H9 (cell line): Measurements from ENCODE around the gene SPRY4. TPM values are rescaled to one million over a fixed set of nuclear protein-coding genes. Genes with fewer than 3 reads are reported as not detected.

Experiments used
- DNase-seq: peaks from one replicate; pipeline ENCODE4 v3.0.0-alpha.2; 2017
- H2AFZ ChIP-seq: one replicate; pipeline ENCODE4 v1.6.1; 2013; ENCODE audit warnings: mild to moderate bottlenecking, low read length, control low read depth, moderate library complexity
- H2AK5ac ChIP-seq: 2 replicates; pipeline ENCODE4 v1.6.1; 2013; ENCODE audit warnings: low read length, control low read depth, mixed read lengths; ENCODE audit not compliant: insufficient read length
- H2BK120ac ChIP-seq: one replicate; pipeline ENCODE4 v1.6.1; 2013; ENCODE audit warnings: low read depth, mild to moderate bottlenecking, low read length, control low read depth, inconsistent platforms; ENCODE audit not compliant: poor library complexity, severe bottlenecking
- H2BK12ac ChIP-seq: 2 replicates; pipeline ENCODE4 v1.6.1; 2013; ENCODE audit warnings: low read length, control low read depth, mixed read lengths, low read depth; ENCODE audit not compliant: insufficient read length
- H2BK15ac ChIP-seq: 2 replicates; pipeline ENCODE4 v1.6.1; 2013; ENCODE audit warnings: low read depth, low read length, control low read depth
- H2BK20ac ChIP-seq: one replicate; pipeline ENCODE4 v1.6.1; 2013; ENCODE audit warnings: low read depth, mild to moderate bottlenecking, low read length, control low read depth, inconsistent platforms; ENCODE audit not compliant: poor library complexity, severe bottlenecking
- H2BK5ac ChIP-seq: 2 replicates; pipeline ENCODE4 v1.6.1; 2013; ENCODE audit warnings: low read length, control low read depth, mixed read lengths; ENCODE audit not compliant: insufficient read length
- H3K14ac ChIP-seq: 2 replicates; pipeline ENCODE4 v1.6.1; 2013; ENCODE audit warnings: low read length, control low read depth; ENCODE audit not compliant: insufficient read depth
- H3K18ac ChIP-seq: 2 replicates; pipeline ENCODE4 v1.6.1; 2013; ENCODE audit warnings: low read depth, mild to moderate bottlenecking, mixed read lengths, low read length, control low read depth; ENCODE audit not compliant: insufficient read length
- H3K23ac ChIP-seq: 2 replicates; pipeline ENCODE4 v1.6.1; 2013; ENCODE audit warnings: low read length, control low read depth, mixed read lengths, low read depth; ENCODE audit not compliant: insufficient read length
- H3K23me2 ChIP-seq: 2 replicates; pipeline ENCODE4 v1.6.1; 2013; ENCODE audit warnings: low read depth, mild to moderate bottlenecking, mixed read lengths, low read length, control low read depth; ENCODE audit not compliant: insufficient read length, poor library complexity, severe bottlenecking
- H3K27ac ChIP-seq: 2 replicates; pipeline ENCODE4 v1.5.1; 2013; ENCODE audit warnings: low read length, control low read depth, mixed read lengths, low read depth; ENCODE audit not compliant: insufficient read length
- H3K27me3 ChIP-seq: 2 replicates; pipeline ENCODE4 v1.6.1; 2013; ENCODE audit warnings: low read length, control low read depth, inconsistent platforms; ENCODE audit not compliant: insufficient read depth
- H3K4ac ChIP-seq: 2 replicates; pipeline ENCODE4 v1.6.1; 2013; ENCODE audit warnings: low read depth, mild to moderate bottlenecking, control low read depth, inconsistent platforms, low read length, moderate library complexity
- H3K4me1 ChIP-seq: 2 replicates; pipeline ENCODE4 v1.6.1; 2013; ENCODE audit warnings: low read length, control low read depth, inconsistent platforms; ENCODE audit not compliant: insufficient read depth
- H3K4me2 ChIP-seq: 2 replicates; pipeline ENCODE4 v1.6.1; 2013; ENCODE audit warnings: low read length, control low read depth, mixed read lengths; ENCODE audit not compliant: insufficient read length, insufficient read depth
- H3K56ac ChIP-seq: 2 replicates; pipeline ENCODE4 v1.6.1; 2013; ENCODE audit warnings: low read depth, mild to moderate bottlenecking, mixed read lengths, low read length, control low read depth; ENCODE audit not compliant: insufficient read length
- H3K79me1 ChIP-seq: 2 replicates; pipeline ENCODE4 v1.6.1; 2013; ENCODE audit warnings: low read depth, mild to moderate bottlenecking, moderate library complexity, low read length, control low read depth, inconsistent platforms; ENCODE audit not compliant: insufficient read depth, poor library complexity, severe bottlenecking
- H3K79me2 ChIP-seq: 2 replicates; pipeline ENCODE4 v1.6.1; 2013; ENCODE audit warnings: low read length, control low read depth, inconsistent platforms; ENCODE audit not compliant: insufficient read depth
- H3K9ac ChIP-seq: 2 replicates; pipeline ENCODE4 v1.6.1; 2013; ENCODE audit warnings: low read length, control low read depth, mixed read lengths; ENCODE audit not compliant: insufficient read length; ENCODE audit errors: extremely low read depth
- H3K9me3 ChIP-seq: one replicate; pipeline ENCODE4 v1.6.1; 2013; ENCODE audit warnings: low read depth, low read length, inconsistent platforms; ENCODE audit not compliant: control insufficient read depth
- H3T11ph ChIP-seq: one replicate; pipeline ENCODE4 v1.6.1; 2013; ENCODE audit warnings: mild to moderate bottlenecking, low read length, control low read depth, inconsistent platforms
- H4K20me1 ChIP-seq: one replicate; pipeline ENCODE4 v1.6.1; 2013; ENCODE audit not compliant: control insufficient read depth, insufficient read length, insufficient read depth
- H4K5ac ChIP-seq: 2 replicates; pipeline ENCODE4 v1.6.1; 2013; ENCODE audit warnings: low read depth, mild to moderate bottlenecking, mixed read lengths, low read length, control low read depth; ENCODE audit not compliant: insufficient read length
- H4K8ac ChIP-seq: replicated peaks from 2 replicates; pipeline ENCODE4 v1.6.1; 2013; ENCODE audit warnings: low read length, control low read depth, mixed read lengths, low read depth; ENCODE audit not compliant: insufficient read length
- H4K91ac ChIP-seq: 2 replicates; pipeline ENCODE4 v1.6.1; 2013; ENCODE audit warnings: low read depth, mild to moderate bottlenecking, moderate library complexity, mixed read lengths, low read length, control low read depth; ENCODE audit not compliant: insufficient read length
- H3K27ac Mint-ChIP-seq, 3 experiments: 2 replicates in 2 of 3; 3 replicates in 1 of 3; pipeline ENCODE4 v1.8.0; 2020 to 2021; ENCODE audit warnings: mixed read lengths in 3 of 3, mild to moderate bottlenecking in 1 of 3, moderate library complexity in 1 of 3
- H3K27me3 Mint-ChIP-seq: 2 replicates; pipeline ENCODE4 v1.8.0; 2021; ENCODE audit warnings: low read depth, mild to moderate bottlenecking, moderate library complexity, mixed read lengths
- H3K36me3 Mint-ChIP-seq, 3 experiments: 2 replicates in 2 of 3; 3 replicates in 1 of 3; pipeline ENCODE4 v1.8.0; 2020 to 2021; ENCODE audit warnings: low read depth in 3 of 3, mixed read lengths in 3 of 3; ENCODE audit not compliant: insufficient read depth in 1 of 3
- H3K4me1 Mint-ChIP-seq, 2 experiments: 2 replicates each; pipeline ENCODE4 v1.8.0; 2020; ENCODE audit warnings: mixed read lengths in 2 of 2
- H3K4me3 Mint-ChIP-seq, 2 experiments: 2 replicates in 1 of 2; 3 replicates in 1 of 2; pipeline ENCODE4 v1.8.0; 2020 to 2021; ENCODE audit warnings: mild to moderate bottlenecking in 2 of 2, mixed read lengths in 2 of 2, moderate library complexity in 1 of 2
- H3K9me3 Mint-ChIP-seq, 2 experiments: 2 replicates in 1 of 2; 3 replicates in 1 of 2; pipeline ENCODE4 v1.8.0; 2020; ENCODE audit warnings: mild to moderate bottlenecking in 2 of 2, mixed read lengths in 2 of 2, moderate library complexity in 1 of 2
- WGBS: extraction: QIAGEN DNeasy Blood & Tissue Kit; methylation state at CpG from one replicate; pipeline ENCODE4 v1.1.7; 2013; ENCODE audit warnings: missing lambda C conversion rate, low lambda C conversion rate, mixed read lengths; ENCODE audit not compliant: insufficient read length; ENCODE audit errors: extremely low coverage; 5-methylcytosine and 5-hydroxymethylcytosine counted together
- total RNA-seq: library from RNA; stranded (reverse); gene quantifications from 2 replicates; pipeline ENCODE4 v1.2.1, GENCODE V29; 2021
- TF ChIP-seq, protein P1 (sequence below): fragments of 200-600 bp; sonication (generic); conservative IDR thresholded peaks from 3 replicates; pipeline ENCODE4 v1.8.0; 2021; ENCODE audit warnings: antibody characterized with exemption, mild to moderate bottlenecking

The SPRY4 gene
- total RNA-seq, 1 experiment from 2014 or later: 92.4 TPM

DNA sequence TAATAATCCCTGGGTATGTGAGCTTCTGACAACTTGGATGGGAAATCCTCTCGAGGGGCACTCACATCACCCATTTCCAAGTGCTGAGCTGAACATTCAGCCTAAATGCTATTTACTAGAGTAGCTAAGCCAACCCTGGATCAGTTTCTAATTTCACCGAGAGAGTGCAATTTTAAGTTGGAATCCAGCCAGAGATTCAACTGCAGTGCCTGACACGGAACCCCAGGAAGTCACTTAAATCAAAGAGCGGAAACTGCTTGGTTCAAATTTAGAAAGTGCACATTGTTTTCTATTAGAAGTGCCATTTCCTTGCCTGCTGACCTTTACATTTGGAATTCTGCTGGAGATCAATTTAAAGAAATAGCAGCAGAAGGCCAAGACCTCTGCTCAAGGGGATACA is 8.8 kb downstream of the SPRY4 start:
- peak overlapping the region in 1 of 2 experiments; percentile 57; a peak in 1 of 5 replicates for H3K4me3 Mint-ChIP-seq
- no peak overlapping the region for H2BK12ac ChIP-seq
- H4K91ac ChIP-seq: no peak overlapping the region
- no peak overlapping the region for H2AK5ac ChIP-seq
- H3K79me2 ChIP-seq: peaks cover 98% of the 10 kb centered on the region
- DNase-seq: no peak
- H3K4ac ChIP-seq: no peak overlapping the region
- no peak overlapping the region for H2BK5ac ChIP-seq
- H3K79me1 ChIP-seq: no peaks in the 10 kb centered on the region
- no peak overlapping the region for H3K14ac ChIP-seq
- TF ChIP-seq, protein P1, sequence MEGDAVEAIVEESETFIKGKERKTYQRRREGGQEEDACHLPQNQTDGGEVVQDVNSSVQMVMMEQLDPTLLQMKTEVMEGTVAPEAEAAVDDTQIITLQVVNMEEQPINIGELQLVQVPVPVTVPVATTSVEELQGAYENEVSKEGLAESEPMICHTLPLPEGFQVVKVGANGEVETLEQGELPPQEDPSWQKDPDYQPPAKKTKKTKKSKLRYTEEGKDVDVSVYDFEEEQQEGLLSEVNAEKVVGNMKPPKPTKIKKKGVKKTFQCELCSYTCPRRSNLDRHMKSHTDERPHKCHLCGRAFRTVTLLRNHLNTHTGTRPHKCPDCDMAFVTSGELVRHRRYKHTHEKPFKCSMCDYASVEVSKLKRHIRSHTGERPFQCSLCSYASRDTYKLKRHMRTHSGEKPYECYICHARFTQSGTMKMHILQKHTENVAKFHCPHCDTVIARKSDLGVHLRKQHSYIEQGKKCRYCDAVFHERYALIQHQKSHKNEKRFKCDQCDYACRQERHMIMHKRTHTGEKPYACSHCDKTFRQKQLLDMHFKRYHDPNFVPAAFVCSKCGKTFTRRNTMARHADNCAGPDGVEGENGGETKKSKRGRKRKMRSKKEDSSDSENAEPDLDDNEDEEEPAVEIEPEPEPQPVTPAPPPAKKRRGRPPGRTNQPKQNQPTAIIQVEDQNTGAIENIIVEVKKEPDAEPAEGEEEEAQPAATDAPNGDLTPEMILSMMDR: no peak
- H4K20me1 ChIP-seq: peaks cover 6% of the 10 kb centered on the region
- H3K9ac ChIP-seq: no peak overlapping the region
- no peak overlapping the region for H3T11ph ChIP-seq
- H4K8ac ChIP-seq: no peak overlapping the region
- H3K56ac ChIP-seq: no peak overlapping the region
- no peak overlapping the region for H3K27ac ChIP-seq
- no peak overlapping the region for H2AFZ ChIP-seq
- no peaks in the 10 kb centered on the region for H3K9me3 ChIP-seq
- no peak overlapping the region for H2BK120ac ChIP-seq
- no peak overlapping the region for H4K5ac ChIP-seq
- no CpG with 5 or more reads among the region's 4 CpGs for WGBS
- no peaks in the 10 kb centered on the region for H3K27me3 ChIP-seq
- H3K4me1 ChIP-seq: peaks cover 16% of the 10 kb centered on the region
- peak overlapping the region in 1 of 3 experiments; percentile 84; a peak in 1 of 7 replicates for H3K27ac Mint-ChIP-seq
- H3K4me2 ChIP-seq: no peak overlapping the region
- no peaks in the 10 kb centered on the region for H3K9me3 Mint-ChIP-seq
- H3K4me1 Mint-ChIP-seq: peaks cover 70 to 77% of the 10 kb centered on the region in 2 experiments
- peaks cover 25 to 87% (median 85%) of the 10 kb centered on the region in 3 experiments for H3K36me3 Mint-ChIP-seq
- H3K23ac ChIP-seq: no peak overlapping the region
- H3K23me2 ChIP-seq: peaks cover 6% of the 10 kb centered on the region
- H3K18ac ChIP-seq: no peak overlapping the region
- no peak overlapping the region for H2BK15ac ChIP-seq
- no peaks in the 10 kb centered on the region; the same call in 1 of the 2 replicates for H3K27me3 Mint-ChIP-seq
- H2BK20ac ChIP-seq: no peak overlapping the region
